ENCODE measurements around the gene ATP2C2.

The ATP2C2 gene

DNA sequence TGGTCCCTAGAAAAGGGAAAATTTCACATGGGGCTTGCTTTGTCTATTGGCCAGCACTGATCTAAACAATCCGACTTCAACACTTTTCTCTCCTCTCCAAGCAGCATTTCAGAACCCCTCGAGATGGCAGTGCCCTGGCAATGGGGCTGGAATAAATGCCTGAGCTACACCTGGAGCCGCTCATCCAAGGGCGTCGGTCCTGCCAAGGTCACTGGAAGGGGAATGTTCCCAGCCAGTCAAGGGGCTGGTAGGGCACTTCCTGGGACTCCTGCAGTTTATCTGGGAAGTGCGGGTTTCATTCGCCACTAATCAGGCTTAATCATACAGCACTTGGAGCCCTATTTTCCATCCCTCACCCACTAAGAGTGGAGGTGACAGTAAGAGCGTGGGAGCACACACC is 119.0 kb downstream of the ATP2C2 start:
- TF ChIP-seq FOXP2 (optimal IDR thresholded peaks at IDR 0.05; ENCODE audit: borderline replicate concordance, extremely low read depth, extremely low read length, insufficient read depth) (no peak), TAF1 (IDR thresholded peaks at IDR 0.05; ENCODE audit: borderline replicate concordance, insufficient read depth, low read length) (no peak)

DNA sequence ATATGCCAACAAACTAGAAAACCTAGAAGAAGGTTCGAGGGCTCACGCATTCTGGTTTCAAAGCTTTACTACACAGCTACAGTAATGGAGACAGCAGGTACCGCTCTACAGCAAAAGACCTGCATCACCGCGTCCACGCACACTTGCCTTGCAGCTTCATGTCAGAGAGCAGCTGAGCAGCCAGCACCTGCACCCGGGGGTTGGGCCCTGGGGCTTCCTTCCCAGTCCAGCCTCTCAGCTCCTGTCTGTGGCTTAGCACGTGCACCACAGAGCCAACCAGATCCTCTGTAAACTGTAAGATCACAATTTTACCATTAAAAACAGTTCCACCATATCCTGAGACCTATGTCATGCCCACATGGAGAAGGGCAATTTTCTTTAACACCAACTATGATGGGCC is 120.8 kb downstream of the ATP2C2 start:
- TF ChIP-seq SIN3A (IDR thresholded peaks at IDR 0.05; ENCODE audit: borderline replicate concordance, insufficient read depth, low read length) (no peak), TAF1 (IDR thresholded peaks at IDR 0.05; ENCODE audit: borderline replicate concordance, insufficient read depth, low read length) (no peak)

DNA sequence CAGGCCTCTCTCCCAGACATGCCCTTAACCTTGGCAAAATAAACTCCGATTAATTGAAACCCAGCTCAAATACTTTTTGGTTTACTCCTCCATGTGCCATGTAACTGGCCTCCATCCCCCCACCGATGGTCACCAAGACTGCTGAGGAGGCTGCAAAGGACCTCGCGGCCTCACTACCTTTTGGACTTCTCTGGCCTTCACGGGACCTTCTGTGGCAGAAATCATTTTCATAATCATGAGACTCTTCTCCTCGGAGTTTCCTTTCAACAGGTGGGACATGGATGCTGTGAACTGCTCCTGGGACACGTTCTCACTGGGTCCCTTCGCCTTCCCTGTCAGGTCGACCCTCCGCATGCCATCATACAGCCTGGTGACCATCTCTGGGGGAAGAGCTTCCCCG is 127.2 kb downstream of the ATP2C2 start:
- no peak for TF ChIP-seq TAF1 (IDR thresholded peaks at IDR 0.05; ENCODE audit: borderline replicate concordance, insufficient read depth, low read length)
- TF ChIP-seq POLR2AphosphoS5 (IDR thresholded peaks at IDR 0.05; ENCODE audit: low read depth, low read length) = no peak
- TF ChIP-seq FOXP2 (optimal IDR thresholded peaks at IDR 0.05; ENCODE audit: borderline replicate concordance, extremely low read depth, extremely low read length, insufficient read depth) = no peak
- TF ChIP-seq, protein P1, sequence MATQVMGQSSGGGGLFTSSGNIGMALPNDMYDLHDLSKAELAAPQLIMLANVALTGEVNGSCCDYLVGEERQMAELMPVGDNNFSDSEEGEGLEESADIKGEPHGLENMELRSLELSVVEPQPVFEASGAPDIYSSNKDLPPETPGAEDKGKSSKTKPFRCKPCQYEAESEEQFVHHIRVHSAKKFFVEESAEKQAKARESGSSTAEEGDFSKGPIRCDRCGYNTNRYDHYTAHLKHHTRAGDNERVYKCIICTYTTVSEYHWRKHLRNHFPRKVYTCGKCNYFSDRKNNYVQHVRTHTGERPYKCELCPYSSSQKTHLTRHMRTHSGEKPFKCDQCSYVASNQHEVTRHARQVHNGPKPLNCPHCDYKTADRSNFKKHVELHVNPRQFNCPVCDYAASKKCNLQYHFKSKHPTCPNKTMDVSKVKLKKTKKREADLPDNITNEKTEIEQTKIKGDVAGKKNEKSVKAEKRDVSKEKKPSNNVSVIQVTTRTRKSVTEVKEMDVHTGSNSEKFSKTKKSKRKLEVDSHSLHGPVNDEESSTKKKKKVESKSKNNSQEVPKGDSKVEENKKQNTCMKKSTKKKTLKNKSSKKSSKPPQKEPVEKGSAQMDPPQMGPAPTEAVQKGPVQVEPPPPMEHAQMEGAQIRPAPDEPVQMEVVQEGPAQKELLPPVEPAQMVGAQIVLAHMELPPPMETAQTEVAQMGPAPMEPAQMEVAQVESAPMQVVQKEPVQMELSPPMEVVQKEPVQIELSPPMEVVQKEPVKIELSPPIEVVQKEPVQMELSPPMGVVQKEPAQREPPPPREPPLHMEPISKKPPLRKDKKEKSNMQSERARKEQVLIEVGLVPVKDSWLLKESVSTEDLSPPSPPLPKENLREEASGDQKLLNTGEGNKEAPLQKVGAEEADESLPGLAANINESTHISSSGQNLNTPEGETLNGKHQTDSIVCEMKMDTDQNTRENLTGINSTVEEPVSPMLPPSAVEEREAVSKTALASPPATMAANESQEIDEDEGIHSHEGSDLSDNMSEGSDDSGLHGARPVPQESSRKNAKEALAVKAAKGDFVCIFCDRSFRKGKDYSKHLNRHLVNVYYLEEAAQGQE (IDR thresholded peaks at IDR 0.05; ENCODE audit: insufficient read depth in 1 of 2, low read depth in 2 of 2, low read length in 2 of 2) = no peak

DNA sequence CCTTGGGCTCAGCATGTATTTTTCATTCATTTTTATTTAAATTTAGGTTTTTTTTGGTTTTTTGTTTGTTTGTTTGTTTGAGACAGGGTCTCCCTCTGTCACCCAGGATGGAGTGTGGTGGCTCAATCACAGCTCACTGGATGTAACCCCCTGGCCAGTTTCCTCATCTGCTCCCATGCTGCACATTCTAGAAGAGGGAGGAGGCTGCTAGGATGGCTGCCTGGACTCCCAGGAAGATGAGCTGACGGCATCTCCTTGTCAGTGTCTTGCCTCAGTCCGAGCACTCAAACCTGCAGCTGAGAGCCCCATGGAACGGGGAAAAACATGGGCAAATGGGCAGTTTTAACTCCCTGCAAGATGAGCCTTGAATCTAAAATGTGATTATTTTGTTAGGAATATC is 128.7 kb downstream of the ATP2C2 start:
- TF ChIP-seq POLR2AphosphoS5 (IDR thresholded peaks at IDR 0.05; ENCODE audit: low read depth, low read length) (no peak), TAF1 (IDR thresholded peaks at IDR 0.05; ENCODE audit: borderline replicate concordance, insufficient read depth, low read length) (no peak), FOXP2 (optimal IDR thresholded peaks at IDR 0.05; ENCODE audit: borderline replicate concordance, extremely low read depth, extremely low read length, insufficient read depth) (no peak)
- TF ChIP-seq, protein P1 (IDR thresholded peaks at IDR 0.05; ENCODE audit: insufficient read depth in 1 of 2, low read depth in 2 of 2, low read length in 2 of 2) = no peak

DNA sequence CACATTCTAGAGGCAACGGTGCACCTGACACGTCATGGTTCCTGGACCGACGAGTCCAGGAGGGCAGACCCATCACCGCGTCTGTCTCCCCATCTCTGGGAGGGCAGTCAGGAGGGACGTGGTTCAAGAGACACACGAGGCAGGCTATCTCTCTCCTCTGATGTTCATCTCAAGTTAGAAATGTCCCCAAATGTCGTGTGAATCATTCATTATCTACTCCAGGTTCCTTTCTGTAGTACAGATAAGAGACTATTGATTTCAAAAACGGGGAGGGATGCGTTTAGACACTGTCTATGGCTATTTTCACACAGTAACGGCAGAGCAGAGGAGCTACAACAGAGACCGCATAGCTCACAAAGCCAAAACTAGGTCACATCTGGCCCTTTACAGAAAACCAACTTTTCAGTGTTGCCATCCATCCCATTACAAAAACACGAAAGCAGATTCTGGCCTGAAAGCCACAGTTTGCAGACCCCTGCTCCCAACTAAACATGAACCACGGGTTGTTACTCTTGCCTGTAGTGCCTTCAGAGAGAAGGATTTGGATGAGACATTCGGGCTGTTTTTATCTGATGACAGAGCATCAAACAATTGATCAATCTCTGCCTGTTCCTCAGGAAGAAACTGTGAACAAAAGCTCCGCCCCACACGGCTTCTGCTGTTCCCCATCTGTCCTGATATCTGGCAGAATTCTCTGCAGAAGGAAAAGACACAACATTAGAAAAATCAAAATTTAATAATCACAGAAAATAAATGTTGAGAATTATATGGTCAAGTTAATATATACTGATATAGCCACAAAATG is 129.3 kb downstream of the ATP2C2 start:
- TF ChIP-seq POLR2AphosphoS5 (IDR thresholded peaks at IDR 0.05; ENCODE audit: low read depth, low read length) (no peak), SIN3A (IDR thresholded peaks at IDR 0.05; ENCODE audit: borderline replicate concordance, insufficient read depth, low read length) (no peak), TAF1 (IDR thresholded peaks at IDR 0.05; ENCODE audit: borderline replicate concordance, insufficient read depth, low read length) (no peak), FOXP2 (optimal IDR thresholded peaks at IDR 0.05; ENCODE audit: borderline replicate concordance, extremely low read depth, extremely low read length, insufficient read depth) (no peak)
- TF ChIP-seq, protein P1 (IDR thresholded peaks at IDR 0.05; ENCODE audit: insufficient read depth in 1 of 2, low read depth in 2 of 2, low read length in 2 of 2) = no peak

DNA sequence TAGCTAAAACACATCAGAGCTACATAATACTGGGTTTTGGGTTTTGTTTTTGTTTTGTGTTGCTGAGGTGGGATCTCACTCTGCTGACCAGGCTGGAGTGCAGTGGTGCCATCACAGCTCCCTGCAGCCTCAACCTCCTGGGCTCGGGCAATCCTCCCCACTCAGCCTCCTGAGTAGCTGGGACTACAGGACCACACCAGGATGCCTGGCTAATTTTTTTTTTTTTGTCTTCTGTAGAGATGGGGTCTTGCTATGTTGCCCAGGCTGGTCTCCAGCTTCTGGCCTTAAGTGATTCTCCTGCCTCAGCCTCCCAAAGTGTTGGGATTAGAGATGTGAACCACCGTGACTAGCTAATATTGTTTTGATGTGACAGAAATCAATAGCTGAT is 129.9 kb downstream of the ATP2C2 start:
- TF ChIP-seq, protein P1 (IDR thresholded peaks at IDR 0.05; ENCODE audit: insufficient read depth in 1 of 2, low read depth in 2 of 2, low read length in 2 of 2) = no peak
- no peak for TF ChIP-seq POLR2AphosphoS5 (IDR thresholded peaks at IDR 0.05; ENCODE audit: low read depth, low read length)
- no peak for TF ChIP-seq FOXP2 (optimal IDR thresholded peaks at IDR 0.05; ENCODE audit: borderline replicate concordance, extremely low read depth, extremely low read length, insufficient read depth)
- no peak for TF ChIP-seq TAF1 (IDR thresholded peaks at IDR 0.05; ENCODE audit: borderline replicate concordance, insufficient read depth, low read length)
- no peak for TF ChIP-seq SIN3A (IDR thresholded peaks at IDR 0.05; ENCODE audit: borderline replicate concordance, insufficient read depth, low read length)

Data from PFSK-1 (cell line).